Activated gamma-delta T cell (primary cell): ENCODE data around the gene SDR39U1.

Experiments
- DNase-seq: peaks from one replicate; lab custom pipeline; 2025; lab: John Stamatoyannopoulos, UW

The SDR39U1 gene

GRCh38 chr14:24441904-24442239 is 704 bp downstream of the SDR39U1 start:
- no peak for DNase-seq

DNA sequence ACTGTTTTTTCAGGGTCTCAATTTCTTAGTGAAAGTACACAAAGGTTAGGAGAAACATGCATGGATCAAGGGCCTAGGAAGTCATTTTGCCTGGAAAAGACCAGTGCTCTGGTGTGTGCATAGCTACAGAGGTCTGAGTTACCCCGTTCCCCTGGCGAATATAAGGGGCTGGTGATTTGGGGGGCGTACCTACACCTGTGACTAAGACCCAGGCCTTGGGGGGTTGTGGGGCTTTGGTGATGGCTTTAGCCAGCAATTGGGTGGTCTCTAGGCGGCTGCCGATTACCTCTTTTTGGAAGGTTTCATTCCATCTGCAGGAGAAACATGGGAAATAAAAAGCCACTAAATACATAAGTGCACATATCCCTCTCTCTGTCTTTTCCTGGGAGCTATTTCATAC is 1.1 kb downstream of the SDR39U1 start:
- no peak for DNase-seq

GRCh38 chr14:24440606-24441399 is 1.8 kb downstream of the SDR39U1 start:
- DNase-seq: no peak

GRCh38 chr14:24439830-24440605 is 2.6 kb downstream of the SDR39U1 start:
- DNase-seq: no peak

DNA sequence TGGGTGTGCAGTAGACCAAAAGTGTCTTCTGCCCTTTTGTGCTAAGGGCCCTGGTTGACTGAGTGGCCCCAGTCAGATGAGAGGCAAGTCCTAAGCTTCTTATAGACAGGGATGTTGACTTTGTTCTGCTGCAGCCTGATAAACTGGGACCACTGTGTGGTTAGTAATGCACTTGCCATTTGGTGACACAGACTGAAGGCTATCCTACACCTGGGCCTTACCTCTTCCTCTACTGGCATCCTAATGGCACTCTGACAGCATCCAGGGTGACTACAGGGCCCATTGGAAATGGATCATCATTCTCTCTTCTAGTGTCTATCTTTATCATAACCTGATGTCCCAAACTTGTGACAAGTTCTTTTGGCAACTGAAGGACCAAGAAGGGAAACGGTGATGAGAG is 3.3 kb downstream of the SDR39U1 start:
- no peak for DNase-seq

DNA sequence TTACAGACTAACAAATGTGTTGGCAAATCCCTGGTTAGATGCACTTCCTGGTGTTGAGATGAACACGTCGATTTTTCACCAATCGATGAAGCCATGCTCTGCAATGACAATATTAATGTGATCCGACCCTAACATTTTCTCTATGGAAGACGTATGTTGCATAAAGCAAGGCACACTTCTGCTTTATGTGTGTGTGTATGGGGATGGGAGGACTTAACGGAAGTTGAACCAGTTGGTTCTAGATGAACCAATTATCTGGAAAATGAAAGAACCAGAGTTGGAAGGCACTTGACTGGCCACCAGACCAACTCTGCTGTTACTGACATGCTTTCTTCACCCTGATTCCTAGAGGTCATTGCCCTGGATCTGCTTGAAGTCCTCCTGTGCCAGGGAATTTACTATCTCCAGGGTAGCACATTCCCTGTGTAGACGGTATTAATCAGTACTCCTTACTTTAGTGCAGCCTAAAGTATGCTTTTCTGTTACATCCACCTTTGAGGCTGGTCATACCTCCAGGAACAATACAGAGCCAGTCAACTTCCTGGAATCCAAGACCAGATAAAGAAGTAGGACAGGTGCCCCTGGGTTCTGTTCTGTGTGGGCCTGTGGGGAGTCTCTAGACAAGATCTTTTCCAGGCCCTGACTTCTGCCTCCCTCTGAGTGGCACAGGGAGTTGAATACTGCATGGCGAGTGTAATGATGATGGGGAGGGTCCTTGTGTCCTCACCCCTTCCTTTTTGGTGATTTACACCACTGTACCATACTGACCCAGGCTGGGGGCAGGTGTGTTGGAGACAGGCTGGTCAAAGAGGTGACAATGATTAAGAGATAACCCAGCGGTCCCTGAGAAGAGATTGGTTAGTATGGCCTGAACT is 4.1 kb downstream of the SDR39U1 start:
- no peak for DNase-seq

DNA sequence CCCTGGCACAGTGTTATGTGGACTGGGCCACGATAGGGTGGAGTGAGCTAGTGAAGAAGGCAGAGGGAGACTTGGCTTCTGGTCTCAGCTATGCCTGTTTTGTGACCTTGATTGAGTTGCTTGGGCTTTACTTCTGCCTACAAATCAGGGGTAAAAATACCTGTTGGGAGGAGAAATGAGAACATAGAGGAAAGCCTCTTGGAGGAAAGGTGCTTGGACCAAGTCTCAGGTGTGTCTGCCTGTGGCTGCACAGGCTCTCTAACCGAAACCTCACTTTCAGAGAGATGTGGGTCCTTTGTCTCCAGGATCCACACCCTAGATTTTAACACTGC is 4.9 kb downstream of the SDR39U1 start:
- DNase-seq: no peak

- no peak for DNase-seq
Measured at GRCh38 chr14:24437020-24437735, 5.4 kb downstream of the SDR39U1 start.

DNA sequence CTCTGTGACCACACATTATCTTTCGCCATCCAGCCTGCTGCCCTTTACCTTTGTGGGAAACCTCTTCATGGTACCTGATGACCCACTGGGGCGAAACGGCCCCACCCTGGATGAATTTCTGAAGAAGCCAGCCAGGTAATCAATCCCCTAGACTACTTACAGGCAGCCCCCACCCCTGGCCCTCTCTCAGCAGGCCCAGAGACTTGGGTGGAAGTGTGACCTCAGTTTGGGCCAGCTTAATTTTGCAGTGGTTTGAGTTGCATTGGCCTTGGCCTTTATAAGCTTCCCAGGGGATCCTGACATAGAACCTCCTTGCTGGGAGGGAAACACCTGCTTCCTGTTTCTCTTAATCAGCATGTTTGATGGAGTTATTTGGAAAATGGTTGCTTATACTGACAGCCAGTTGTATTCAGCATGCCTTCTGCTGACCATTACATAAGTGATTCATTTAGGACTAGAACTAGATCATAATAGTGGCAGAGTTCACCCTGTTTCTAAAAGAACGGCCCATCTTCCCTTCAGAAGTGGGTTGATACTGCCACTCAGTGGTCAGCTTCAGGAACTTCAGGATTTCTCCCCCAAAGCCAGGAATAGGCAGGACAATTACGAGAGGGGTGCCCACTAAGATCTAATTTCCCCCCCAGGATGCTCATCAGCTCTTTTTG is 6.1 kb downstream of the SDR39U1 start:
- DNase-seq: no peak

DNA sequence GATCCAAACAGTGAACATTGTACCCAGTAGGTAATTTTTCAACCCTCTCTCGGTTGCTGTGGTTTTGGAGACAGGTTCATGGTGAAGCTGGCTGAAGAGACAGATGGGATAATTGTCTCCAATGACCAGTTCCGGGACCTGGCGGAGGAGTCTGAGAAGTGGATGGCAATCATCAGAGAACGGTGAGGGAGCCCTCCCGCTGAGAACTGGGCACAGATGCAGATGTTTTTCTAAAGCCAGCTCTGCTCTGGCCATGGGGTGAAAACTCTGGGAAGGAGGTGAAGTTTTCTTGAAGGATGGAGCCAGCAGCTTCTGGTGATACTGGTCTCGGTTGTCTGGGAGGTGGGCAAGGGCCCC is 6.6 kb downstream of the SDR39U1 start:
- DNase-seq: no peak

GRCh38 chr14:24435192-24435810 is 7.3 kb downstream of the SDR39U1 start:
- no peak for DNase-seq

DNA sequence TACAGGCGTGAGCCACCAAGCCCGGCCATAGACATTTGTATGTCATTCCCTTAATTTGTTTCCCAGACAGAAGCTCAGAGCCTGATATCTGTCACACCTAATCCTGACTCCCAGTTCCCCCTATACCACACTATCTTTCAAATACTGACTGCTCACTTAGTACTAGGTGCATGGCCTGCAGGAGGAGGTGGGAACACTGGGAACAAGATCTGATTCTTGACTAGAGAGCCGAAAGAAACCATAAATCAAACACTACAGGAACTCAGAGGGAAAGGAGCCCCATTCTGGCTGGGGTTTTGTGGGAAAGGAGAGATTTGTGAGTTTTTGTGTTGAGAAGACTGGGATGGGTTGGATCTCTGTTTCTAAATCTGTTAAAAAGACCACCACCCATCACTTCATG is 7.9 kb downstream of the SDR39U1 start:
- no peak for DNase-seq

- DNase-seq: no peak
Measured at GRCh38 chr14:24434036-24434435, 8.5 kb downstream of the SDR39U1 start.

DNA sequence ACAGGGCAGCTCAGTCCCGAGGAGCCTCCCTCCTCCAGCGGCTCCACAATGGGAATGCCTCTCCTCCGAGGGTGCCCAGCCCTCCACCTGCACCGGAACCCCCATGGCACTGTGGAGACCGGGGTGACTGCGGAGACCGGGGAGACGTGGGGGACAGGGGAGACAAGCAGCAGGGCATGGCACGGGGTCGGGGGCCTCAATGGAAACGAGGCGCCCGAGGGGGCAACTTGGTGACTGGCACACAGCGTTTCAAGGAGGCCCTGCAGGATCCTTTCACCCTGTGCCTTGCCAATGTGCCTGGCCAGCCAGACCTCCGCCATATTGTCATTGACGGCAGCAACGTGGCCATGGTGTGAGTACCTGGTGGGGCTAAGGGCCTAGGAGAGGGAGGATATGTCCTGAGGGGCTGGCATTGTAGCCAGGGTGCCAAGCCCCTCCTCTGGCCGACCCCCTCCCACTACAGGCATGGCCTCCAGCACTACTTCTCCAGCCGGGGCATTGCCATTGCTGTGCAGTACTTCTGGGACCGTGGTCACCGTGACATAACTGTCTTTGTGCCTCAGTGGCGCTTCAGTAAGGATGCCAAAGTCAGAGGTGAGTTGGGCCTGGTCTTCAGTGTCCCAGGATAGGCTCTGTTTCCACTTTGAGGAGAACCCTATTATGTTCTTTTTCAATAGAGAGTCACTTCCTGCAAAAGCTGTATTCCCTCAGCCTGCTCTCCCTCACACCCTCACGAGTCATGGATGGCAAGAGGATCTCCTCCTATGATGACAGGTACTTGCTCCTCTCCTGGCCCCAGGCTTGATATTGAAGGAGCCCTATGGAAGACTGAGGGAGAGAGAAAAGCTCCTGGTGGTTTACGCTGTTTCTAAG is 10.1 kb downstream of the SDR39U1 start:
- no peak for DNase-seq

- DNase-seq: peak; percentile 24
Measured at GRCh38 chr14:24431569-24432258, 10.9 kb downstream of the SDR39U1 start.

DNA sequence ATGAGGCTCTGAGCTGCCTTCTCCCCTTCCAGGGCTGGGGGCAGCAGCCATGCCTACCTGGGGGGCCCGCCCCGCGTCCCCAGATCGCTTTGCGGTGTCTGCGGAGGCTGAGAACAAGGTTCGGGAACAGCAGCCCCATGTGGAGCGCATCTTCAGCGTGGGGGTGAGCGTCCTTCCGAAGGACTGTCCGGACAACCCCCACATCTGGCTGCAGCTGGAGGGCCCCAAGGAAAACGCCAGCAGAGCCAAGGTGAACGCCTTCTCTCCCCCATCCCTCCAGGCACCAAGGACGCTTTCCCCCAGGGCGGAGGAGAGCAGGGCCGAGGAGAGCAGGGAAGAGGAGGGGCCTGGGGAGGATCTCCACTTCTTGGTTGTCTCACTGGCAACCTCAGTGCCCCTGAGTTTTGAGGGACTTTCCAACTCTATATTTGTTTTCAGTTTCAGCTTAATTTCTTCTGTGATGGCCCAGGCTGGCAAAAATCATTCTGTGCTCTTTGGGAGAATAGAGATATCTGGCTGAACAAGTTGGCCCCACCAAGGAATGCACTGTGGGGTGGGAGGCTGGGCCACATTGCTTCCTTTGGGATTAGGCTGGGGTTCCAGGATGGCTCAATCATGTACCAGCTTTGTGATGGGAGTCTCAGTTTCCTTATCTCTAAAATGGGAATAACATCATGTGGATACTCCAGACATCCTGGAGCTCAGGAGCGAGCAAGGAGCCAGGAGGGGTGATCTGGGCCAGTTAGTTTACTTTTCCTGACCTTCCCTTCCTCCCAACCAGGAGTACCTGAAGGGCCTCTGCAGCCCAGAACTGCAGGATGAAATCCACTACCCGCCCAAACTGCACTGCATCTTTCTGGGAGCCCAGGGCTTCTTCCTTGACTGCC is 11.7 kb downstream of the SDR39U1 start:
- no peak for DNase-seq

DNA sequence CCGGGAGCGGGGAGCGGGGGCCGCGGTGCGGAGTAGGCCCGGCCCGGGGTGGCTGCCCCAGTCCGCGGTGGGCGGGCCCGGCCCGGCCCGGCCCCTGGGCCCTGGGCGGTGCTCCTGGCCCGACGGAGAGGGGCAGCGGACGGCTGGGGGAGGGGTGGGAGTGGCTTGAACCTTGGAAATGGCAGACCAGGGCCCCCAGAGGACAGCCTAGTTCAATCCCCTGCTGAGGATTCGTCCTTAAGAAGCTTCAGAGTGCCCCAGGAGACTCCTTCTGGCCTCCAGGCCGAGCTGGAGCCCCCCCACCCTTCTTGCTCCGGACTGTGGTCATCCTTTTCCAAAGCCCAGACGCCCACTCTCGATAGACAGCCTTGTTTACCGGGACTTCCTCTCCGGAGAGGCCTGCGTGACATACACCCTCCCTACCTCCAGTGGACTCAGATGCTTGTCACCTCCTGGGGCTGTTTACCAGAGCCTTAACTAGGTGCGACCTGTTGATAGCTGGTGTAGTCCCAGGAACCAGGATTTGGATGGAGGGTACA is 12.4 kb downstream of the SDR39U1 start:
- DNase-seq: peak; percentile 56
